T-helper 22 cell (primary cell): Measurements from ENCODE around the gene CGB1.

Experiments used
- DNase-seq: peaks from one replicate; pipeline ENCODE4 v3.0.0-alpha.2; 2020; ENCODE audit warnings: low read depth

Gene CGB1

DNA sequence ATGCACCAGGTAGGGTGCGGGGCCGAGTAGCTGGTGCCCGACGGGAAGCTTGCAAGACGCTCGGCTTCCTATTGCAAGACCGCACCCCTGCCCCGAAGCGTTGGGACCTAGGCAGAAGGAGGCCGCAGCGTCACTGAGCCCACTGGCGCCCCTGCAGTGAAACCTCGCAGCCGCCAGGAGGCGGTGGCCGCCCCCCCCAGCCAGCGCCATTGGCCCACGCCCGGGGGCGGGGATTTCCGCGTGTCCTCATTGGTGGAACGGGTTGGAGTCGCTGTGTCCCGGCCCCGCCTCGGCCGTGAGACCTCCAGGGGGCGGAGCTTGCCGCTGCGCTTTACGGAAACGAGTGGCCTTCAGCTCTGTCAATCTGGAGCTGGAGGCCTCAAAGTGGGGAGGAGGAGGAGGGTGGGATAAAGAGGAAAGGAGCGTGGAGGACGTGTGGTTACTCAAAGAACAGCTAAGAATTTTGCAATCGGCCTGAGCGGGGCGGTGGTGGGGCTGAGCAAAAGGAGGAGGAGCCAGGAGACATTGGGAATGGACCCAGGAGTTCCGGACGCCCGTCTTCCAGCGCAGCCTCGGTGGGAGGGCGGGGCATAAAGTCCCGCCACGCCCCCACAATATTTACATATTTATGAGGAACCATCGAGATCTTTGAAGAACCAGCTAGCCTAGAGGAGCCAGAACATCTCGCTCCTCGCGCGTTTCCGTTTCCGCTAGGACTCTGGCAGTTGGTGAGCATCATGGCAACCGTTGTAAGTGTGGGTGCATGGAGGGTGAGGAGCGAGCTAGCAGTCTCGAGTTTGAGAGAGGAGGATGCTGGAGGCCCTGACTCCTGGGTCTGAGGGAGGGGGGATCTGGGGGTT is 43.3 kb downstream of the CGB1 start, which contains the start of the genes GYS1 and RUVBL2:
GYS1 (minus strand) TSS at position 135 of the 860 bp plus-strand sequence. CDS start 197 bp downstream, outside the sequence.
RUVBL2 (plus strand) TSS at position 713 of the 860 bp plus-strand sequence; CDS start at position 738, 25 bp downstream.
- peak; percentile 97 for DNase-seq

DNA sequence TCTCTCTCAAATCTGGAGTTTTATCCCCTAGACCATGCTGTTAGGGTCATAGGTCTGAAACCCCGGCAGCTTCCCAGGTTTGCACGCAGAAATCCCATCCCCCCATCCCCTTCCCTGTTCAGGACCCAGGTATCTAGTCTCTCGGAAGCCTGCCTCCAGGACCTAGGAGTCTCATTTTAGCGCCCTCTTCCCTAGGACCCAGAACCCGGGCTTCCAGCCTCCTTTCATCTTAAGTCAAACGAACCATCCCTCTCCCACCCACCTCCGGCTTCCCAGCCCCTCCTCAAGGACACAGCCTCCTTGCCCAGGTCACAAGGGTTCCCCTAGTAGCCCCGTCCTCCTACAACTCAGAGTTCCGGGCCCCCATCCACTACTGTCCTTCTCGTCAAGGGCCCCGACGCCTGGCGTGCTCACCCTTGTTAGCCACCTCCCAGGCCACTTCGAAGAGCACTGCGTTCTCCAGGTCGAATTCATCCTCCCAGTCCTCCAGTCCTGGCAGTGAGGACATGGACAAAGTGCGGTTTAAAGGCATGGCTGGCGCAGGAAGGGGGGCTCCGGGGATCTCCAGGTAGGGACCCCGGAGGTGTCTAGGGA is 44.0 kb downstream of the CGB1 start:
- no peak for DNase-seq

DNA sequence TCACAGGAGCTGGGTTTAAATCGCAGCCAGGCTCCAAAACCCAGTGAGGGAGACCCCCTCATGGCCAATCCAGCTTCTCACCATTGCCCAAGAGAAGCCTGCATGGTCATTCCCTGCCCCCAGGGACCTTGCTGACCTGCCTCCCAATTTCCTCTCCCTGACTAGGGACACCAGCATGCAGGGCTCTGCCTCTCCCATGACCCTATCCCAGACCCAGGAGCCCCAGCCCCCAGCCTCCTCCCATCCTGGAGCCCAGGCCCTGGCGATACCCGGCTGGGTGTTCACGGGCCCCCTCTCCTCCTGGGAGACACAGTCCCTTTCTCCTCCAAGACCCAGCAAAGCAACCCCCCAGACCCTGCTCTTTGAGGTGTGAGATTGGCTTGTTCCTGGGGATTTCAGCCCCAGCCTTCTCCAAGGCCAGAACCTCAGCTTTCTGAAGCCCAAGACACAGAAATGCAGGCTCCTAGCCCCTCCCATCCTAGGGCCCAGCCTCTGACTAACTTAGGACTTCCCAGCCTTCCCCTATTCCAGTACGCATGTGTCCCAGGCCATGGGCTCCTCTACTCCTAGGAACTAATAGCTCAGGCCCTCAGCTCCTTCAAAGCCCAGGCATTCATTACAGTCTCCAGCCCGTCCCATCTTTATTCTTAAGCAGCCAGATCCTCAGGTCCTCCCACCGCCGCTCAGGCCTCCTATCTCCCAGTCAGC is 44.7 kb downstream of the CGB1 start:
- no peak for DNase-seq

DNA sequence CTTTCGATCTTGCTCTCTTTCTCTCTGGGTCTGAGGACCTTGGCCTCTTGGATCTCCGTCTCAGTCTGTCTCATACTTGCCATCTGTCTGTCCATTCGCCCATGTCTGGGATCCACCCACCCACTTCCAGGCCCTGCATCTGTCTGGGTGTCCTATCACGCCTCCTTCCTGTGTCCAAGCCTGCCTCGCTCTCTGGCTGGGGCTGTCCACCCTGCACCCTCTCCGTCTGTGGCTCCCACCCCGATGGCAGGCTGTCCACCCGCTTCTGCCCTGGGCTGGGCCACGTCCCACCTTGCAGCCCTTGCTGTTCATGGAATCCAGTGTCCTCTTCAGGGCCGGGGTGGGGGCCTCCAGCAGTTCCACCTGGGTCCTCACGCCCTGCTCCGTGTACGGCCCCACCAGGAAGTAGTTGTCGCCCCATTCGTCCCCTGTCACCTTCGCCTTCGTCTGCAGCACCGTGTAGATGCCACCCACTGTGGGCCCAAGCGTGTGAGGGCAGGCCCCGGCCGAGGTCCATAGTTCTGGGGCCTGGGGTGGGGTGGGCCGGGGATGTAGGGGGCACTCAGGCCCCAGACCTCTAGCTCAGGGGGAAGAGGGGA is 45.6 kb downstream of the CGB1 start:
- no peak for DNase-seq

DNA sequence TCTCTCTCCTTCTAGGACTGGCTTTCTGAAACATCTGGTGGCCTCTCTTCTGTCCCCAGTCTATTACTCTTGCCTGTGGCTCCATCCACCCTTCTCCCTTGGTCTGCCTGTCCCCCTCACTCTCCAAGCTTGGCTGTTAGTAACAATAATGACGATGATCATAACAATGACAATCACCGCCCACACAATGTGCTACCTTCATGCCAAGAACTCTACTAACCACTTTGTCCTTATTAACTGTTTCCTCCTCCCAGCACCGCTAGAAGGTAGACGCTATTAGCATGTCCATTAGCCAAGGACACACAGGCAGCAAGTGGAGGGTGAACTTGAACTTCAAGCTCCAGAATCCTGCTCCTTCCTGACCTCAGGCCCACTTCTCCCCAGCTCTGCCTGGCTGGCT is 46.3 kb downstream of the CGB1 start:
- no peak for DNase-seq

DNA sequence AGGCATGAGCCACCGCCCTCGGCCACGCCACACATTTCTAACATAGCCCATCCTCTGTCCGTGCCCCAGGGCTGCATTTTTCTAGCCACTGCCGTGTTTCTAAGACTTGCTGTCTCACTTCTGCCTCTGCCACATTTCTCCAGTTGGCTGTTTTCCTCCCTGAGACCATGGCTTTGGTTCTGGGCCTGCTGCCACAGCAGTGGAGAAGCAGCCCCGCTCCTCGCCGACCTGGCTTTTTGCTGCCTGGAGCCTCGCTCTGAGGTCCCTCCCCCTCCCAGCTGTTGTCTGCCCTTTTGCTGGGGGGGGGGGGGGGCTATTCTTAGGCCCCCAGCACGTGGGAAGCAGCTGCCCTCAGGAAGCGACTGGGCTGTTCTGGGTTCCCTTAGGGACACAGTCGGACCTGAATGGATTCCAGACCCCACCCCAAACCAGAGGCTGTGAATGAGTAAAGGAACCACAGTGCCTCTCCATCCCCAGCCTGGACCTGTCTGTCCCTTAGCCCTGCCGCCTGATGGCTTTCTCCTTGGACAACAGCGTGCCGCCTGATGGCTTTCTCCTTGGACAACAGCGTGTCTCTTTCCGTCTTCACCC is 46.9 kb downstream of the CGB1 start:
- DNase-seq, result no peak

DNA sequence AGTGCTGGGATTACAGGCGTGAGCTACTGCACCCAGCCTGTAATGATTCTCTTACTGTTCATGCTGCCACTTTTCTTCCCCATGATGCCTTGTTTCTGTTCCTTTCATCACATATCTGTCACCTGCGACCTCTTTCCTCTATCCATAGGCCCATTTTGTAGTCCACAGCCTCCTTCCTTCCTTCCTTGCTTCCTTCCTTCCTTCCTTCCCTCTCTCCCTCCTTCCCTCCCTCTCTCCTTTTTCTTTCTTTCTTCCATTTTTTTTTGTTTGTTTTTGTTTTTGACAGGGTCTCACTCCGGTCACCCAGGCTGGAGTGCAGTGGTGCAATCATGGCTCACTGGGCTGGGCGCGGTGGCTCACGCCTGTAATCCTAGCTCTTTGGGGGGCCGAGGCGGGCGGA is 47.8 kb downstream of the CGB1 start:
- DNase-seq, result no peak

DNA sequence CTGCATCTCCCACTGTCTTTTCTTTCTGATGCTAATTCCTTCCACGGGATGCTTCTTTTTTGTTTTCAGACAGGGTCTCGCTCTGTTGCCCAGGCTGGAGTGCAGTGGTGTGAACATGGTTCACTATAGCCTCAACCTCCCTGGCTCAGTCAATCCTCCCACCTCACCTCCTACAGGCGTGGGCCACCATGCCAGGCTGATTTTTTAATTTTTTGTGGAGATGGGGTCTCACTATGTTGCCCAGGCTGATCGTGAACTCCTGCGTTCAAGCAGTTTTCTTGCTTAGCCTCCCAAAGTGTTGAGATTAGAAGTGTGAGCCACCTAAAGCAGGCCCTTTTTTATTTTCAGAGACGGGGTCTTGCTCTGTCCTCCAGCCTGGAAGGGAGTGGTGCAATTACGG is 48.4 kb downstream of the CGB1 start:
- DNase-seq, result no peak

DNA sequence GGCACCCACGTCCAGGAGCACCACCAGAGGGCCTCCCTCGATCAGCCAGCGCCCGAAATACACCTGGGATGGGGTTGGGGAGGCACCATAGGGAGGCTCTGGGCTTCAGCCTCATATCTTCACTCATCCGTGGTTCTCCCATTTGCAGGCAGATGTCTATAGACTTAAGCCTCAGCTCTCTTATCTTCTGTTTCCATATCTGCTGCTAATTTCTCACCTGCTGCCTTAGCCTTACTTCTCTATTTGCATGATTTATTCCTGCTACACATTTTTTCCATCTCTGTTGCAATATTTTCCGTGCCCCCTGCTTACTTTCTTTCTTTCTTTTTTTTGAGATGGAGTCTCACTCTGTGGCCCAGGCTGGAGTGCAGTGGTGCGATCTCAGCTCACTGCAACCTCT is 49.4 kb downstream of the CGB1 start:
- no peak for DNase-seq

DNA sequence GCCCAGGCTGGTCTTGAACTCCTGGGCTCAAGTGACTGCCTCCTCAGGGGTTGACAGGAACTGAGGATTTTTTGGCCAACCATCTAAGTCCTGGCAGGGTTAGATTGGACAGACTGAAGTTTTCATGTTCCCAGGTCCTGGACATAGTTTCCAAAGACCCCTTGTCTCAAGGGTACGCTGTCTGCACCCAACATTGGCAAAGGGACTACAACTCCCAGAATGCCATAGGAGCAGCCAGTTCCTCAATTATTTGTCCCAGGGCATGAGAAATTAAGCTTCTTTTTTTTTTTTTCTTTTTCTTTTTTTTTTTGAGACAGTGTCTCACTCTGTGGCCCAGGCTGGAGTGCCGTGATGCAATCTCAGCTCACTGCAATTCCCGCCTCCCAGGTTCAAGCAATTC is 50.5 kb downstream of the CGB1 start:
- DNase-seq, result no peak

DNA sequence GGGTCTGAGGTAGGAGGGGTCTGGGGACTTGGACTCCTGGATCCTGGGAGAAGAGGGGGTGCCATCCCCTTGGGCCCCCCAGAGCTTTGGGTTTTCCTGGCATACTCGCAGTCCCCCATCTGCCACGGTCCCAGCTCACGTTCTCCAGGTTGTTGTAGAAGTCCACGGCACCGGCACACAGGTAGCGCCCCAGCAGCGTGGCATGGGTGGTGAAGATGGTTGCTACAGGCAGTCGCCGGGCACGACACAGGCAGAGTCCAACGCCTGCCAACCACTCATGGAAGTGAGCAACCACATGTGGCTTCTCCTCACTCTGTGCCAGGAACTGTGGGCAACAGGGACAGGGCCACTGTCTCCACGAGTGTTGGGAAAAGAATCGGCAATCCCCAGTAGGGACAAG is 51.0 kb downstream of the CGB1 start:
- no peak for DNase-seq
